Hepatic stellate cell (primary cell): Measurements from ENCODE around the gene PPIG.
"Not testable (repeated sequence)": the region's sequence is repeated elsewhere in the genome, so short reads cannot be mapped to it uniquely, and the experiment has no call there.

Experiments
- DNase-seq: peaks from one replicate; pipeline ENCODE4 v3.0.0; 2011; ENCODE audit warnings: low spot score

PPIG gene

GRCh38 chr2:169584005-169584877 lies at the start of gene PPIG:
Gene PPIG (plus strand): TSS chr2:169584351. CDS start chr2:169604042, 19,691 bp downstream.
- DNase-seq, result peak; percentile 92

DNA sequence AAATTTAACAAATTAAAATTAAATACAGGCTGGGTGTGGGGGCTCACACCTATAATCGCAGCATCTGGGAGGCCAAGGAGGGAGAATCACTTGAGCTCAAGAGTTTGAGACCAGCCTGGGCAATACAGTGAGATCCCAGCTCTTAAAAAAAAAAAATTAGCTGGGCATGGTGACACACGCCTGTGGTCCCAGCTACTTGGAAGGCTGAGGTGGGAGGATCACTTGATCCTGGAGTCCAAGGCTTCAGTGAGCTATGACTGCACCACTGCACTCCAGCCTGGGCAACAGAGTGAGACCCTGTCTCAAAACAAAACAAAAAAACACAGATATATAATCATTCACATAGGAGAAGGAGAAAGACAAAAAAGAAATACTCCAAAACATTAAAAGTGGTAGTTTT lies 44.7 kb upstream of the PPIG start:
- DNase-seq, result not testable (repeated sequence)

GRCh38 chr2:169540146-169540545 lies 44.0 kb upstream of the PPIG start:
- no peak for DNase-seq

DNA sequence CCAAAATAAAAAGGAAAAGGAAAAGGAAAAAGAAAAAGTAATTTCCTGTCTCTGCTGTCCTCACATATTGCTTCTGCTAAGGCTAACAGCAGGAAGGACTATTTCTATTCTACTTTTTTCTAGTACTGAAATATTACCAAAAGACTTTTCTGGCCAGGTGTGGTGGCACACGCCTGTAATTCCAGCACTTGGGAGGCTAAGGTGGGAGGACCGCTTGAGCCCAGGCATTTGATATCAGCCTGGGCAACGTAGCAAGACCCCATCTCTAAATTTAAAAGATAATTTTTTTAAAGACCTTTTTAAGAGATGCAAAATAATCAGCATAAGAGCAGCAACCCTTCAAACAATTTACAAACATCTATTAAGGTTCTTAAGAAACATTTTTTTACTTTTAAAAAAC lies 41.7 kb upstream of the PPIG start:
- DNase-seq, result no peak

DNA sequence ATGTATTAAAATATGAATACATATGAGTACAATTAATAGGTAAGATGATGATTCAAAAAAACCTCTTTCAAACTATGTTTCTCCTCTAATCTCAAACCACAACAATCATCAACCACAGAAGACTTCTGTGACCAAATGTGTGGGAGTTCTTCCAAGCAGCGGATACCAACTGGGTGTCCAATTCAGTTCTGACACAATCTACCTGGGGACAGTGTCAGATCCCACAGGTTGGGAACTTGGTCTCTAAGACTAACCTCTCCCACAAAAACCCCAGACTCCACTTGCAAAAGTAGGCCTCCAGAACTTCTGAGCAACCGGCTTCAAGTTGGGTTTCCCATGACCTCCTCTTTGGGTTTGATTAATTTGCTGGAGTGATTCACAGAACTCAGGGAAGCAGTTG lies 37.4 kb upstream of the PPIG start:
- DNase-seq, result no peak

DNA sequence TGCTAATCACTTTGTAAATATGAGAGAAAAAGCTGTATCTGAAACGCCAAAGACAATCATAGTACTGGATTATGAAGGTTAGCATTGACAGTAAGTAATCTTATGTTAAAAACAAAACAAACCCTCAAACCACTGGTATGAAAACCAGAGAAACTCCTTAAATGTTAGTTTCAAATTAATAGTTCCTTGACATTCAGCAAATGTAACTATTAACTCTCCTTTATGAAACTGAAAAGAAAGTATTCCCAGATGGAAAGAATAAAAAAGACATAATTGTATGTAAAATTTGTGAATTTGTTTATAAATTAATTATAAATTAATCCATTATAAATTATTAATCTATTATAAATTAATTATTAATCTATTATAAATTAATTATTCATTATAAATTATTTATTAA lies 22.8 kb upstream of the PPIG start:
- DNase-seq, result no peak

DNA sequence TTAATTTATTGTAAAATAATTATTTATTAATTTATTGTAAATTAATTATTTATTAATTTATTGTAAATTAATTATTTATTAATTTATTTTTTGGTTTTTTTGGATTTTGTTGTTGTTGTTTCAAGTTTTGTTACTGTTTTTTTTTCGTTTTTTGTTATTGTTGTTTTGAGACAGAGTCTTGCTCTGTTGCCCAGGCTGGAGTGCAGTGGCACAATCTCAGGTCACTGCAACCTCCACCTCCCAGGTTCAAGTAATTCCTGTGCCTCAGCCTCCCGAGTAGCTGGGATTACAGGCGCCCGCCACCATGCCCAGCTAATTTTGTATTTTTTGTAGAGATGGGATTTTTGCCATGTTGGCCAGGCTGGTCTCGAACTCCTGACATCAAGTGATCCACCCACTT lies 22.1 kb upstream of the PPIG start:
- not testable (repeated sequence) for DNase-seq

- DNase-seq, result no peak
These were observed 21.6 kb upstream of the PPIG start for GRCh38 chr2:169562519-169562918.

- DNase-seq, result no peak
These were observed 18.5 kb upstream of the PPIG start for GRCh38 chr2:169565686-169566085.

GRCh38 chr2:169569948-169570347 lies 14.2 kb upstream of the PPIG start:
- DNase-seq, result no peak

- not testable (repeated sequence) for DNase-seq
These were observed 13.4 kb upstream of the PPIG start for GRCh38 chr2:169570752-169571151.

DNA sequence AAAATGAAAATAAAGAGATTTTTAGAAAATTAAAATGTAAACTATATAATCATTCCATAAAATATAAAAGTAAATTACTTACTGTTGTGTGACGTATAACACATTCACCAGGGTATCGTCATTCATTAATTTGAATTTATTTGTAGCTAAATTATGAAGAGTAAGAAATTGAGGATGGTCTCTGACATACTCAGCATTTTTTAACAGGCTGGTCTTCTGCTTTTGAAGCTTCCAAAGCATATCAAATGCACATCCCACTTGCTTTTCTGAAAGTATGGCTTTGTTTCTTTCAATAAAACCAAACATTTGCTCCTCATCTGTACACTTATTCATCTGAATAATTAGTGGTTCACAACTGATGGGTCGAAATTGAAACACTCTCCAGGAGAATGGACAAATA lies 12.6 kb upstream of the PPIG start:
- DNase-seq, result no peak

DNA sequence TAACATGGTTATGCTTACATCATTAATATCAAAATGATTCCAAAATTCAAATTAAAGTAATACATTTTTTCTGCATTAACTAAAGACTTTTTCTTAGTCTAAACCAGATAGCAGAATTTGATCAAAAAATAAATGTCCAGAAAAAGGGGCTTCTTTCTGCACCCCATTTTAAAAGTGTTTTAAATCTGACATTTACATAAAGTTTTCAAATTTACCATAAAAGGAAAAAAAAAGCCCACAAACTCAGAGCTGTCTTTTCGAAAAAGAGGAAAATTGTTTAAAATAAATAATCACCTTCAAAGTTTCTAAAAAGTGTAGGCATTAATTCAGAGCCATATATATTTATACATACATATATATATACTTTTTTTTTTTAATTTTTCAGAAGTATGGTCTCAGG lies 12.0 kb upstream of the PPIG start:
- no peak for DNase-seq

GRCh38 chr2:169572821-169573159 lies 11.4 kb upstream of the PPIG start:
- DNase-seq, result no peak

- DNase-seq, result peak; percentile 92
These were observed 10.8 kb upstream of the PPIG start, which contains the start of gene FASTKD1 for GRCh38 chr2:169573160-169573973. Gene FASTKD1 (minus strand): TSS chr2:169573865. CDS start chr2:169572029, 1,836 bp downstream.

DNA sequence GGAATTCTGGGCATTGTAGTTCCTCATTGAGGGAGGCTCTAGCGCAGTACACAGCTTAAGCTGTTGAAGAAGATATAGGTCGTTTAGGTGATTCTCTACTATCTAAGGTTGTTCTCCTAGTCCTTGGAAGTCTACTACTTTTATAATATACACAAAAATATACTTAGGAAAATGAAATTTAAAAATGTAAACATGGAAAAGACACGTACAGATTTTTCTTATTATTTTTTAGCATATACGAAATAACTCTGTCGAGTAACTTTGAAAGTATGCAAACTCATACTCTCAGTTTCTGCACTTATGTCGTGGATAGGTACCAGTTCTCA lies 10.2 kb upstream of the PPIG start:
- DNase-seq, result no peak

DNA sequence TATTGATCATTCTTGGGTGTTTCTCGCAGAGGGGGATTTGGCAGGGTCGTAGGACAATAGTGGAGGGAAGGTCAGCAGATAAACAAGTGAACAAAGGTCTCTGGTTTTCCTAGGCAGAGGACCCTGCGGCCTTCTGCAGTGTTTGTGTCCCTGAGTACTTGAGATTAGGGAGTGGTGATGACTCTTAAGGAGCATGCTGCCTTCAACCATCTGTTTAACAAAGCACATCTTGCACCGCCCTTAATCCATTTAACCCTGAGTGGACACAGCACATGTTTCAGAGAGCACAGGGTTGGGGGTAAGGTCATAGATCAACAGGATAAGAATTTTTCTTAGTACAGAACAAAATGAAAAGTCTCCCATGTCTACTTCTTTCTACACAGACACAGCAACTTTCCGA lies 9.6 kb upstream of the PPIG start:
- not testable (repeated sequence) for DNase-seq

DNA sequence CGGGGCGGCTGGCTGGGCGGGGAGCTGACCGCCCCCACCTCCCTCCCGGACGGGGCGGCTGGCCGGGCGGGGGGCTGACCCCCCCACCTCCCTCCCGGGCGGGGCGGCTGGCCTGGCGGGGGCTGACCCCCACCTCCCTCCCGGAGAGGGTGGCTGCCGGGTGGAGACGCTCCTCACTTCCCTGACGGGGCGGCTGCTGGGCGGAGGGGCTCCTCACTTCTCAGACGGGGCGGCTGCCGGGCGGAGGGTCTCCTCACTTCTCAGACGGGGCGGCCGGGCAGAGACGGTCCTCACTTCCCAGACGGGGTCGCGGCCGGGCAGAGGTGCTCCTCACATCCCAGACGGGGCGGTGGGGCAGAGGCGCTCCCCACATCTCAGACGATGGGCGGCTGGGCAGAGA lies 8.9 kb upstream of the PPIG start:
- not testable (repeated sequence) for DNase-seq

GRCh38 chr2:169579044-169579443 lies 5.1 kb upstream of the PPIG start:
- no peak for DNase-seq

DNA sequence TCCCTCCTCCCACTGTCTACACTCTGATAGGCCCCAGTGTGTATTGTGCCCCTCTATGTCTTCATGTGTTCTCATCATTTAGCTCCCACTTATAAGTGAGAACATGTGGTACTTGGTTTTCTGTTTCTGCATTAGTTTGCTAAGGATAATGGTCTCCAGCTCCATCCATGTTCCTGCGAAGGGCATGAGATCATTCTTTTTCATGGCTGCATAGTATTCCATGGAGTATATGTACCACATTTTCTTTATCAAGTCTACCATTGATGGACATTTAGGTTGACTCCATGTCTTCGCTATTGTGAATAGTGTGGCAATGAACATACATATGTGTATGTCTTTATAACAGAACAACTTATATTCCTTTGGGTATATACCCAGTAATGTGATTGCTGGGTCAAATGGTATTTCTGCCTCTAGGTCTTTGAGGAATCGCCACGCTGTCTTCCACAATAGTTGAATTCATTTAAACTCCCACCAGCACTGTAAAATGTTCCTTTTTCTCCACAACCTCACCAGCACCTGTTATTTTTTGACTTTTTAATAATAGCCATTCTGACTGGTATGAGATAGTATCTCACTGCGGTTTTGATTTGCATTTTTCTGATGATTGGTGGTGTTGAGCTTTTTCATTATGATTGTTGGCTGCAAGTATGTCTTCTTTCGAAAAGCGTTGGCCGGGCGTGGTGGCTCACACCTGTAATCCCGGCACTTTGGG lies 1.4 kb upstream of the PPIG start:
- DNase-seq, result not testable (repeated sequence)

DNA sequence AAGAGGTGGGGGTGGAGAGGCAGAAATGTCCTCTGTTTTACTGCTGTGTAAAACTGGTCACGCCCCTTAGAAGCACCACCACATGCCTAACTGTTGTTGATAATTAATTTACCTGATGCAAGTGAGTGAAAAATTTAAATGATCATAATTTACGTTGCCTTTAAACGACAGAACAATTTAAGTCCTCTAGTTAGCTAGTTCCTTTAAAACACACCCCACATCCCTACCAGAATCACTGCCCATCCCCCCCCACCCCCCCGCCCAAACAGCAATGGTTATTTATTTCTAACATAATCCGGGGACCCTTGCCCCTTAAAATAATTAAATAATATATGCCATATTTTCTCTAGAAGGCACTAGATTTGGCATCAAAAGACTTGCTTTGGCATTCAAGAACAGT lies 633 bp upstream of the PPIG start:
- no peak for DNase-seq

GRCh38 chr2:169585673-169586072 lies 1.5 kb downstream of the PPIG start:
- no peak for DNase-seq

DNA sequence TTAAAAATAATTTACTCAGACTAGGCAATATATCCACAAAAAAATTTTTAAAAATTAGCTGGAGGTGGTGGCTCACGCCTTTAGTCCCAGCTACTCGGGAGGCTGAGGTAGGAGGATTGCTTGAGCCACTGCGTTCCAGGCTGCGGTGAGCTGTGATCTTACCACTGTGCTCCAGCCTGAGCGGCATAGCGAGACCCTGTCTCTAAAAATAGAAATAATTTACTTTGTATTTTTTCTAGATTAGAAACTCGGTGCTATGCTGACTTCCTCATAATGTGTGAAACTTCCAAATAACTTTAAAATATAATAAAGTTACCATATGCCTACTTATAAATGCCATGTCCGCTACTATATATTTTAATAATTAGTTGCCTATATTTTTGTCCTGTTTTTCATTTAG lies 6.7 kb downstream of the PPIG start:
- no peak for DNase-seq
